Loucy (cell line): ENCODE results near the gene LRRC46.

Experiments used
- H2AFZ ChIP-seq: fragments of 200-600 bp; sonication (generic); 2 replicates; pipeline ENCODE4 v1.6.0; 2016; ENCODE audit warnings: antibody characterized with exemption, mild to moderate bottlenecking, low read length, moderate library complexity
- H3F3A ChIP-seq: fragments of 200-600 bp; 2 replicates; pipeline ENCODE4 v1.6.0; 2016; ENCODE audit warnings: antibody characterized with exemption, low read depth, mild to moderate bottlenecking
- H3K27me3 ChIP-seq: fragments of 200-600 bp; sonication (generic); 2 replicates; pipeline ENCODE4 v1.6.1; 2014; ENCODE audit warnings: low read length, mild to moderate bottlenecking; ENCODE audit not compliant: insufficient read depth, poor library complexity, severe bottlenecking
- H3K36me3 ChIP-seq: fragments of 200-600 bp; sonication (generic); 2 replicates; pipeline ENCODE4 v1.6.1; 2016; ENCODE audit warnings: low read length; ENCODE audit not compliant: insufficient read depth
- H3K4me1 ChIP-seq: fragments of 200-600 bp; sonication (generic); 2 replicates; pipeline ENCODE4 v1.5.1; 2014; ENCODE audit warnings: low read length, mild to moderate bottlenecking; ENCODE audit not compliant: insufficient read depth, poor library complexity, severe bottlenecking
- H3K4me2 ChIP-seq: fragments of 200-600 bp; sonication (generic); 2 replicates; pipeline ENCODE4 v1.6.0; 2014; ENCODE audit warnings: antibody characterized with exemption, low read length, low read depth, mild to moderate bottlenecking; ENCODE audit not compliant: poor library complexity, severe bottlenecking
- H3K4me3 ChIP-seq: fragments of 200-600 bp; sonication (generic); 2 replicates; pipeline ENCODE4 v1.5.1; 2014; ENCODE audit warnings: low read length, mild to moderate bottlenecking, mixed read lengths; ENCODE audit not compliant: poor library complexity, severe bottlenecking
- H3K79me2 ChIP-seq: fragments of 200-600 bp; sonication (generic); 2 replicates; pipeline ENCODE4 v1.6.1; 2014; ENCODE audit warnings: low read length; ENCODE audit not compliant: insufficient read depth
- H3K9ac ChIP-seq: fragments of 200-600 bp; sonication (generic); 2 replicates; pipeline ENCODE4 v1.6.0; 2014; ENCODE audit warnings: mild to moderate bottlenecking, low read depth, low read length, moderate library complexity; ENCODE audit not compliant: poor library complexity, severe bottlenecking
- H3K9me2 ChIP-seq: fragments of 200-600 bp; sonication (generic); replicated peaks from 2 replicates; pipeline ENCODE4 v1.6.1; 2016; ENCODE audit warnings: low read depth, low read length, mixed read lengths
- H3K9me3 ChIP-seq: fragments of 200-600 bp; sonication (generic); 2 replicates; pipeline ENCODE4 v1.6.1; 2014; ENCODE audit warnings: mild to moderate bottlenecking, antibody characterized with exemption, low read length, low read depth; ENCODE audit not compliant: insufficient read depth
- H4K20me1 ChIP-seq: fragments of 200-600 bp; sonication (generic); 2 replicates; pipeline ENCODE4 v1.6.0; 2014; ENCODE audit warnings: antibody characterized with exemption, low read length, mild to moderate bottlenecking; ENCODE audit not compliant: insufficient read depth, poor library complexity, severe bottlenecking
- CTCF ChIP-seq: fragments of 200-600 bp; sonication (generic); conservative IDR thresholded peaks from 2 replicates; pipeline ENCODE4 v1.5.1; 2014; ENCODE audit warnings: mild to moderate bottlenecking, antibody characterized with exemption, low read length
- EZH2phosphoT487 ChIP-seq: fragments of 200-600 bp; IDR thresholded peaks from 2 replicates; pipeline ENCODE4 v1.6.1; 2018; ENCODE audit warnings: antibody characterized with exemption, mild to moderate bottlenecking, moderate library complexity, borderline replicate concordance

Gene LRRC46

DNA sequence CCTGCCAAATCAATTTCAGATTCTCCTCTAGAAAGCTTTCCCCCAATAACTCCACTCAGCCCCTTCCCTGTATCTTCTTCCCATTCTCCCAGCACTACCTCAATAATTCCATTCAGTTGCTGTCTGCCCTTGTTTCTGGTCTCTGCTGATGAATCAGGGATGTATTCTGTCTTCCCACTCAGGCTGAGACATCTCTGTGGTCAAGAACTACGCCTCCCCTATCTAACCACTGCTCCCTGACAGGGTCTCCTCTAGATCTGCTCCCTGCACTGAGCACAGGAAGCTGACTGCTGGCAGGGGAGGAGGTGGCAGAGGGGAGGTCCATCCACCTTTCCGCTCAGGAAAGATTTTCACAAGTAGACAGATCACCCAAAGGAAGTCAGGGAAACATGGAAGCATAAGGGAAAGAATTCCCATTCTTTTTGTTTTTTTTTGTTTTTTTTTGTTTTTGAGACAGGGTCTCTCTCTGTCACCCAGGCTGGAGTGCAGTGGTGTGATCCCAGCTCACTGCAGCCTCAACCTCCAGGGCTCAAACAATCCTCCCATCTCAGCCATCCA, 47.6 kb downstream of the LRRC46 start:
- Histone ChIP-seq H3K36me3 (no peaks in the 10 kb centered on the region), H3K4me1 (no peaks in the 10 kb centered on the region), H3K4me3 (no peak overlapping the region), H3K9ac (no peak overlapping the region), H3K9me2 (no peaks in the 10 kb centered on the region), H3K79me2 (no peaks in the 10 kb centered on the region), H2AFZ (no peak overlapping the region), H4K20me1 (no peaks in the 10 kb centered on the region), H3F3A (no peaks in the 10 kb centered on the region), H3K9me3 (no peaks in the 10 kb centered on the region), H3K4me2 (no peak overlapping the region), H3K27me3 (no peaks in the 10 kb centered on the region)
- TF ChIP-seq CTCF (no peak), EZH2phosphoT487 (no peak)

GRCh38 chr17:47879776-47880454, 48.4 kb downstream of the LRRC46 start:
- H3K4me2 ChIP-seq: no peak overlapping the region
- no peak overlapping the region for H2AFZ ChIP-seq
- H3K4me3 ChIP-seq: no peak overlapping the region
- H3F3A ChIP-seq: no peaks in the 10 kb centered on the region
- no peaks in the 10 kb centered on the region for H3K9me3 ChIP-seq
- no peaks in the 10 kb centered on the region for H3K27me3 ChIP-seq
- H4K20me1 ChIP-seq: no peaks in the 10 kb centered on the region
- no peaks in the 10 kb centered on the region for H3K36me3 ChIP-seq
- no peaks in the 10 kb centered on the region for H3K79me2 ChIP-seq
- no peaks in the 10 kb centered on the region for H3K9me2 ChIP-seq
- no peaks in the 10 kb centered on the region for H3K4me1 ChIP-seq
- H3K9ac ChIP-seq: no peak overlapping the region
- TF ChIP-seq EZH2phosphoT487 (no peak), CTCF (no peak)

- H3K9me2 ChIP-seq: no peaks in the 10 kb centered on the region
- H3F3A ChIP-seq: no peaks in the 10 kb centered on the region
- H3K4me3 ChIP-seq: no peak overlapping the region
- no peaks in the 10 kb centered on the region for H4K20me1 ChIP-seq
- H3K79me2 ChIP-seq: no peaks in the 10 kb centered on the region
- no peak overlapping the region for H3K4me2 ChIP-seq
- no peaks in the 10 kb centered on the region for H3K9me3 ChIP-seq
- no peaks in the 10 kb centered on the region for H3K27me3 ChIP-seq
- H3K4me1 ChIP-seq: no peaks in the 10 kb centered on the region
- no peaks in the 10 kb centered on the region for H3K36me3 ChIP-seq
- TF ChIP-seq CTCF (no peak), EZH2phosphoT487 (no peak)
- H3K9ac ChIP-seq: no peak overlapping the region
- no peak overlapping the region for H2AFZ ChIP-seq
Observed at GRCh38 chr17:47882247-47882646, 50.8 kb downstream of the LRRC46 start.
